Activated CD8-positive, alpha-beta T cell treated with anti-CD3 and anti-CD28 coated beads for 36 hours (primary cell): ENCODE data around the gene ESYT1. TPM values are rescaled to one million over a fixed set of nuclear protein-coding genes. Genes with fewer than 3 reads are reported as not detected.

Experiments used
- ATAC-seq: fragments of 200-7000 bp; cut with Tn5 transposase; one replicate; pipeline ENCODE4 v1.10.0; 2021; ENCODE audit warnings: mild to moderate bottlenecking, moderate library complexity
- CTCF ChIA-PET: fragments of 350-600 bp; sonication (Branson Sonifier 250); formaldehyde crosslinking; loops from one replicate; lab custom pipeline; 2021; ENCODE audit warnings: antibody characterized with exemption; lab: Charles Lee
- POLR2A ChIA-PET: fragments of 350-600 bp; sonication (Branson Sonifier 250); formaldehyde crosslinking; loops from one replicate; lab custom pipeline; 2021; ENCODE audit warnings: antibody characterized with exemption; lab: Charles Lee
- DNase-seq: peaks from one replicate; pipeline ENCODE4 v3.0.0-alpha.2; 2020
- H3K27ac Mint-ChIP-seq: one replicate; pipeline ENCODE4 v1.8.0; 2021; ENCODE audit warnings: mild to moderate bottlenecking, mixed read lengths
- H3K27me3 Mint-ChIP-seq: one replicate; pipeline ENCODE4 v1.8.0; 2021; ENCODE audit warnings: mixed read lengths
- H3K36me3 Mint-ChIP-seq: one replicate; pipeline ENCODE4 v1.8.0; 2021; ENCODE audit warnings: low read depth, mixed read lengths
- H3K4me1 Mint-ChIP-seq: one replicate; pipeline ENCODE4 v1.8.0; 2021; ENCODE audit warnings: low read depth, mixed read lengths
- H3K4me3 Mint-ChIP-seq: one replicate; pipeline ENCODE4 v1.8.0; 2021; ENCODE audit warnings: mild to moderate bottlenecking, moderate library complexity, mixed read lengths
- H3K9me3 Mint-ChIP-seq: one replicate; pipeline ENCODE4 v1.8.0; 2021; ENCODE audit warnings: mixed read lengths
- intact Hi-C: fragments of 100-400 bp; cut with micrococcal nuclease; formaldehyde crosslinking; loops from one replicate; pipeline ENCODE4 v1.10.0; 2022
- total RNA-seq, 2 experiments: library from RNA; stranded (reverse); gene quantifications; one replicate each; pipeline ENCODE4 v1.2.3, GENCODE V29; 2021
- TF ChIP-seq, protein P1 (sequence below): fragments of 200-600 bp; IDR thresholded peaks from one replicate; pipeline ENCODE4 v1.8.0; 2022; ENCODE audit warnings: antibody characterized with exemption, mild to moderate bottlenecking

ESYT1 gene
- total RNA-seq, 2 experiments from 2014 or later, result 154 to 160 TPM

DNA sequence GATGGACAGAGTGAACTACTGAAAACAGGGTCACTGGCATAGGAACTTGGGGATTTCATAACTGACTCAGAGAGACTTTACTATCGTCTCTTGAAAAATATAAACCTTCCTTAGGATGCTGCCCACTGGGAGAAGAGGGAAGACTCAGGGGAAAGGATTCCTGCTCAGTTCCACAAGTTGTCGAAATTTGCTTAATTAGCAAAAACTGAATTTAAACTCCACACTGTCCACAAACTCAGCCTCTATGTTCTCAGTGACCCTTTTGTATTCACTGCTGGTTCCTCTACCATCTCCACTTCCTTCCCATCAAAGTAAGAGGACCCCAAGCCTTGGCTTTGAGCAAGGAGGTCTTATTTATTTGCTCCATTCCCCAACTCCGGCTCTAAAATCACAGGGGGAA, 17.1 kb downstream of the ESYT1 start:
- ATAC-seq (no peak), DNase-seq (no peak)
- Mint-ChIP-seq H3K27me3 (no peaks in the 10 kb centered on the region), H3K9me3 (no peaks in the 10 kb centered on the region), H3K4me1 (peaks cover 32% of the 10 kb centered on the region), H3K27ac (peak overlapping the region; percentile 30), H3K36me3 (peaks cover 46% of the 10 kb centered on the region), H3K4me3 (no peak overlapping the region)
- intact Hi-C loops, result no loop called here
- CTCF ChIA-PET, result interaction anchor here (1.2 to 1.8 kb wide), 3 partner anchors 16 to 28 kb away, joined by 3 to 7 read pairs (median 4); partner anchors contain the start of genes ESYT1 and ZC3H10
- POLR2A ChIA-PET, result interaction anchor here (1.4 to 3.3 kb wide), 4 partner anchors 10 to 17 kb away, joined by 4 to 23 read pairs (median 6); partner anchors contain the start of gene ESYT1
- TF ChIP-seq, protein P1, sequence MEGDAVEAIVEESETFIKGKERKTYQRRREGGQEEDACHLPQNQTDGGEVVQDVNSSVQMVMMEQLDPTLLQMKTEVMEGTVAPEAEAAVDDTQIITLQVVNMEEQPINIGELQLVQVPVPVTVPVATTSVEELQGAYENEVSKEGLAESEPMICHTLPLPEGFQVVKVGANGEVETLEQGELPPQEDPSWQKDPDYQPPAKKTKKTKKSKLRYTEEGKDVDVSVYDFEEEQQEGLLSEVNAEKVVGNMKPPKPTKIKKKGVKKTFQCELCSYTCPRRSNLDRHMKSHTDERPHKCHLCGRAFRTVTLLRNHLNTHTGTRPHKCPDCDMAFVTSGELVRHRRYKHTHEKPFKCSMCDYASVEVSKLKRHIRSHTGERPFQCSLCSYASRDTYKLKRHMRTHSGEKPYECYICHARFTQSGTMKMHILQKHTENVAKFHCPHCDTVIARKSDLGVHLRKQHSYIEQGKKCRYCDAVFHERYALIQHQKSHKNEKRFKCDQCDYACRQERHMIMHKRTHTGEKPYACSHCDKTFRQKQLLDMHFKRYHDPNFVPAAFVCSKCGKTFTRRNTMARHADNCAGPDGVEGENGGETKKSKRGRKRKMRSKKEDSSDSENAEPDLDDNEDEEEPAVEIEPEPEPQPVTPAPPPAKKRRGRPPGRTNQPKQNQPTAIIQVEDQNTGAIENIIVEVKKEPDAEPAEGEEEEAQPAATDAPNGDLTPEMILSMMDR, result no peak

DNA sequence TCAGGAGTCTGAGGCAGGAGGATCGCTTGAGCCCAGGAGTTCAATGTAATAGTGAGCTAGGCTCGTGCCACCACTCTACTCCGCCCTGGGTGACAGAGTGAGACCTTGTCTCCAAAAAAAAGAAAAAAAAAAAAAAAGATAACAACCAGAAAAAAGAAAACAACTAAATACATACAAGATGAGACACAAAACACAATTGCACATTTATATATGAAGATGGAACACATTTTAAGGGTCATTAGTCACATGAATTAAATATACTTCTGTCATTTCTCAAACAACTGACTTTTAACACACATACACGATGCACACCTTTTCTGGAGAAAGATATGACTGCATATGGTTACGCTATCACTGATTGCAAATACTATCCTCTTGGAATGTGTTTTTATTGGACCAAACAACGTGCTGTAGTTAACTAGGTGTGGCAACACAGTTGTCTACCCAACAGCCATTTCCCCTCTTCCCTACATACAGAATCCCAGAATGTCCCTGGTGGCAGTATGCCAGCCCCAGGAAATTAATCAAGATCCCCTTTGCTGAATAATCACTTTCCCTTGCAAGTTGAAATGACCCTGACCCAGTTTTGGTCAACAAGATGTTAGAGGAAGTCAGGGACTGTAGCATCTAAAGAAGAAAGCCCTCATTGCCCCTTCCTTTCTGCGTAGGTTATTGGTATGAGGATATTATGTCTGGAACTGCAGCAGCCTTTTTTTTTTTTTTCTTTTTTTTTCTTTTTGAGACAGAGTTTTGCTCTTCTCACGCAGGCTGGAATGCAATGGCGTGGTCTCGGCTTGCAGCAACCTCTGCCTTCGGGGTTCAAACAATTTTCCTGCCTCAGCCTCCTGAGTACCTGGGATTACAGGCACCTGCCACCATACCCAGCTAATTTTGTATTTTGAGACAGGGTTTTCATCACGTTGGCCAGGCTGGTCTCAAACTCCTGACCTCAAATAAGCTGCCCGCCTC, 18.7 kb downstream of the ESYT1 start:
- Mint-ChIP-seq H3K4me1 (peaks cover 36% of the 10 kb centered on the region), H3K36me3 (peaks cover 35% of the 10 kb centered on the region), H3K4me3 (no peak overlapping the region), H3K27ac (no peak overlapping the region), H3K9me3 (no peaks in the 10 kb centered on the region), H3K27me3 (no peaks in the 10 kb centered on the region)
- TF ChIP-seq, protein P1, result no peak
- DNase-seq (no peak), ATAC-seq (no peak)
- POLR2A ChIA-PET, result no interaction called here
- intact Hi-C loops, result no loop called here
- CTCF ChIA-PET, result interaction anchor here (1.4 kb wide), 1 partner anchor 18 kb away, joined by 3 read pairs; the partner anchor contains the start of gene ESYT1

DNA sequence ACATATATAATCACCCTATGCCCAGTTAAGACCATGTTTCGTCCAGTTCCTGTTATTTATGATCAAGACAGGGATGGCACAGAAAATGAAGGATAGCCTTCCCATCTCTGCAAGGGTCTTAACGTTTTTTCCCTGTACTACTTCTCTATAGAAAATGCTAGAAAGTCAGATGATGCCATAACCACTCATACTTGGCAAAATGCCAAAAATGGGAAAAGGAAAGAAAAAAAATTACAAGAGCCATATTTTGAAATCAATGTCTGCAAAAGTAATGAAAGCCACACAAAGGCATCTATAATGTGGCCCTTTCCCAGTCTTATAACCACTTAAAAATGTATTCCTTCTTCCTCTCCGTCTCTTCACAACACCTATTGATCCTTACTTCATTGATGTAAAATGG, 22.5 kb downstream of the ESYT1 start:
- TF ChIP-seq, protein P1, result no peak
- ChIA-PET POLR2A (interaction anchor here (0.7 to 2.5 kb wide), 5 partner anchors 9 to 928 kb away, joined by 3 to 14 read pairs (median 4); partner anchors contain the start of gene MYL6), CTCF (interaction anchor here (0.9 to 4.3 kb wide), 4 partner anchors 10 to 31 kb away, joined by 3 to 36 read pairs (median 12); partner anchors contain the start of gene ZC3H10)
- Mint-ChIP-seq H3K36me3 (peaks cover 5% of the 10 kb centered on the region), H3K27ac (peak overlapping the region; percentile 100), H3K9me3 (no peaks in the 10 kb centered on the region), H3K27me3 (no peaks in the 10 kb centered on the region), H3K4me1 (peaks cover 32% of the 10 kb centered on the region), H3K4me3 (peak overlapping the region; percentile 92)
- intact Hi-C loops, result loop anchor here (5.0 kb wide), 1 partner anchor 33 kb away; the partner anchor contains the start of genes RPL41 and ZC3H10
- DNase-seq (no peak), ATAC-seq (no peak)

DNA sequence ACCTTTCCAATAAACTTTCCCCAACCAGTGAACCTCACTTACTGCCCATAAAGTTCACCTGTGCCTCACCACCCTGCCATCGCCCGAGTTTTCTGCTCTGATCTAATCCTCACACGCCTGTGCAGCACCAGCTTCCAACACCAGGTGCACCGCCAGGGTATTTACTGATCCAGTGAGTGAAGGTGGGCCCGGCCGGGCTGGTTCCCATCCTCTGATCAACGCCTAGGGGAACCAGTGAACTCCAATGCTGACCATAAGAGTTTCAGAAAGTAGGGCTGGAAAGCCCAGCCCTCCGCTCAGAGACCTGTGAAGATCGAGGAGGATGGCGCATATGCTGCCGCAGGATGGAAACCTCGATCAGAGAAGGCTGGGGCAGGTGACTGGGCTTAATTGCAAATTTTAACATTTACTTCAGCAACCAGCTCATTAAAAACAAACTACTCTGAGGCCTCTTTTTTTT, 23.6 kb downstream of the ESYT1 start:
- intact Hi-C loops, result loop anchor here (1.0 to 5.0 kb wide), 2 partner anchors 34 to 47 kb away; partner anchors contain the start of genes PA2G4, RPL41 and ZC3H10
- DNase-seq, result peak; percentile 85
- ChIA-PET POLR2A (interaction anchor here (0.6 to 2.0 kb wide), 18 partner anchors 8 to 365 kb away, joined by 3 to 20 read pairs (median 4); partner anchors contain the start of genes ESYT1, RPL41, SMARCC2 and ZC3H10), CTCF (interaction anchor here (1.0 to 4.3 kb wide), 13 partner anchors 10 to 413 kb away, joined by 3 to 36 read pairs (median 5); partner anchors contain the start of genes ANKRD52, ESYT1, SMARCC2 and STAT2)
- Mint-ChIP-seq H3K27ac (peak overlapping the region; percentile 100), H3K36me3 (peaks cover 9% of the 10 kb centered on the region), H3K4me3 (peak overlapping the region; percentile 92), H3K4me1 (peaks cover 35% of the 10 kb centered on the region), H3K27me3 (no peaks in the 10 kb centered on the region), H3K9me3 (no peaks in the 10 kb centered on the region)
- peak; percentile 71 for ATAC-seq
- TF ChIP-seq, protein P1, result peak; percentile 88
